ENCODE measurements around the gene ACADM.
A peak's percentile ranks its signal among the peaks of the same experiment; 100 is the strongest.
"Not testable (repeated sequence)": the region's sequence is repeated elsewhere in the genome, so short reads cannot be mapped to it uniquely, and the experiment has no call there.

ACADM gene

GRCh38 chr1:75724472-75725022, at the start of gene ACADM:
TSS of gene ACADM (plus strand) at chr1:75724709. CDS start at chr1:75724788, 79 bp downstream.
- peak; percentile 45 to 63 for DNase-seq

- no peak for DNase-seq
Measured at GRCh38 chr1:75677443-75677842, 47.1 kb upstream of the ACADM start.

- DNase-seq, result not testable (repeated sequence)
Measured at GRCh38 chr1:75677964-75678363, 46.5 kb upstream of the ACADM start.

- DNase-seq, result no peak
Measured at GRCh38 chr1:75690547-75690946, 34.0 kb upstream of the ACADM start.

GRCh38 chr1:75693551-75693950, 31.0 kb upstream of the ACADM start:
- no peak for DNase-seq

GRCh38 chr1:75696000-75696399, 28.5 kb upstream of the ACADM start:
- DNase-seq, result no peak

- no peak for DNase-seq
Measured at GRCh38 chr1:75707191-75707590, 17.3 kb upstream of the ACADM start.

- no peak for DNase-seq
Measured at GRCh38 chr1:75708910-75709309, 15.6 kb upstream of the ACADM start.

- DNase-seq, result no peak
Measured at GRCh38 chr1:75710832-75711231, 13.7 kb upstream of the ACADM start.

- DNase-seq, result no peak
Measured at GRCh38 chr1:75711846-75712245, 12.7 kb upstream of the ACADM start.

GRCh38 chr1:75712306-75712705, 12.2 kb upstream of the ACADM start:
- no peak for DNase-seq

- no peak for DNase-seq
Measured at GRCh38 chr1:75719810-75720209, 4.7 kb upstream of the ACADM start.

GRCh38 chr1:75720325-75720724, 4.2 kb upstream of the ACADM start:
- DNase-seq, result no peak

- DNase-seq, result no peak
Measured at GRCh38 chr1:75720820-75721219, 3.7 kb upstream of the ACADM start.

- not testable (repeated sequence) for DNase-seq
Measured at GRCh38 chr1:75722246-75722645, 2.3 kb upstream of the ACADM start.

GRCh38 chr1:75722966-75723365, 1.5 kb upstream of the ACADM start:
- no peak for DNase-seq

GRCh38 chr1:75723989-75724471, 479 bp upstream of the ACADM start:
- DNase-seq, result peak in 1 of 2 experiments; percentile 51

- DNase-seq, result no peak
Measured at GRCh38 chr1:75725266-75725665, 757 bp downstream of the ACADM start.

GRCh38 chr1:75725861-75726361, 1.4 kb downstream of the ACADM start:
- DNase-seq, result peak in 1 of 2 experiments; percentile 3

- DNase-seq, result no peak
Measured at GRCh38 chr1:75727571-75727970, 3.1 kb downstream of the ACADM start.

- no peak for DNase-seq
Measured at GRCh38 chr1:75730432-75730831, 5.9 kb downstream of the ACADM start.

GRCh38 chr1:75731881-75732280, 7.4 kb downstream of the ACADM start:
- no peak for DNase-seq

- no peak for DNase-seq
Measured at GRCh38 chr1:75732703-75733102, 8.2 kb downstream of the ACADM start.

- no peak for DNase-seq
Measured at GRCh38 chr1:75733661-75734060, 9.2 kb downstream of the ACADM start.

- no peak for DNase-seq
Measured at GRCh38 chr1:75736016-75736415, 11.5 kb downstream of the ACADM start.
